ENCODE measurements around the gene KLHL17.

- TF ChIP-seq CTCF (IDR thresholded peaks at IDR 0.05; ENCODE audit: low read depth, low read length) (no peak), EZH2phosphoT487 (IDR thresholded peaks at IDR 0.05; ENCODE audit: low read depth) (no peak)
These were observed 5.2 kb downstream of the KLHL17 start for GRCh38 chr1:965526-966134.

Data from OCI-LY3 (cell line).